AG09309 (cell line): ENCODE results near the gene DUSP9.
A peak's percentile ranks its signal among the peaks of the same experiment; 100 is the strongest.

ENCODE experiments used
- DNase-seq: peaks from one replicate; pipeline ENCODE4 v3.0.0-alpha.2; 2010; ENCODE audit warnings: low read depth
- H3K4me3 ChIP-seq: 2 replicates; pipeline ENCODE4 v1.5.1; 2011; ENCODE audit warnings: mild to moderate bottlenecking, low read depth, low read length, moderate library complexity; ENCODE audit not compliant: control insufficient read depth
- CTCF ChIP-seq: IDR thresholded peaks from 2 replicates; pipeline ENCODE4 v1.5.1; 2011; ENCODE audit warnings: mild to moderate bottlenecking, low read depth, low read length, inconsistent platforms; ENCODE audit not compliant: insufficient read depth, control insufficient read depth; ENCODE audit errors: missing control alignments

Gene DUSP9

GRCh38 chrX:153646620-153647373, at the start of gene DUSP9:
Gene DUSP9, plus strand, starts transcription at chrX:153647203. Its CDS starts 751 bp downstream, at chrX:153647954.
- no peak within 1 kb of the TSS for H3K4me3 ChIP-seq
- TF ChIP-seq CTCF: no peak
- DNase-seq: no peak

- TF ChIP-seq CTCF: no peak
- H3K4me3 ChIP-seq: peak within 1 kb of the TSS; percentile 59
- DNase-seq: no peak
Observed at GRCh38 chrX:153598541-153599191, 48.3 kb upstream of the DUSP9 start, which contains the start of gene CCNQ. Gene CCNQ, minus strand, starts transcription at chrX:153599139. Its CDS starts 66 bp downstream, at chrX:153599073.

- peak overlapping the region; percentile 58 for H3K4me3 ChIP-seq
- TF ChIP-seq CTCF: no peak
Observed at GRCh38 chrX:153599192-153600031, 47.6 kb upstream of the DUSP9 start.

GRCh38 chrX:153600032-153600373, 47.0 kb upstream of the DUSP9 start:
- H3K4me3 ChIP-seq: peak overlapping the region; percentile 58
- no peak for DNase-seq
- no peak for TF ChIP-seq CTCF

More at GRCh38 chrX:153599192-153600031, 47.6 kb upstream of the DUSP9 start:
- peak; percentile 34 for DNase-seq

GRCh38 chrX:153600921-153601320, 46.1 kb upstream of the DUSP9 start:
- no peak overlapping the region for H3K4me3 ChIP-seq
- DNase-seq: no peak
- TF ChIP-seq CTCF: no peak

GRCh38 chrX:153601511-153602110, 45.4 kb upstream of the DUSP9 start:
- TF ChIP-seq CTCF: no peak
- no peak for DNase-seq
- no peak overlapping the region for H3K4me3 ChIP-seq
